Subcutaneous adipose tissue (tissue), 4 donors: ENCODE measurements around the gene ANKRD63. TPM values are rescaled to one million over a fixed set of nuclear protein-coding genes. Genes with fewer than 3 reads are reported as not detected.

Experiments used
- CTCF ChIP-seq: fragments of 450-650 bp; IDR thresholded peaks from one replicate; pipeline ENCODE4 v1.5.1; 2016; ENCODE audit warnings: low read depth, mild to moderate bottlenecking, control low read depth, antibody characterized with exemption, moderate library complexity
- total RNA-seq, 4 donors: library from RNA; depleted of rRNA; stranded (reverse); fragments of >200 nt; gene quantifications; one replicate each; pipeline ENCODE4 v1.1.0, GENCODE V29; 2016

The ANKRD63 gene
- total RNA-seq, 4 donors from 2014 or later: not detected

GRCh38 chr15:40306371-40306770, 23.5 kb upstream of the ANKRD63 start:
- TF ChIP-seq CTCF: no peak

GRCh38 chr15:40305281-40305680, 22.4 kb upstream of the ANKRD63 start:
- no peak for TF ChIP-seq CTCF

- no peak for TF ChIP-seq CTCF
These were observed 20.7 kb upstream of the ANKRD63 start for GRCh38 chr15:40303576-40303975.

GRCh38 chr15:40302981-40303380, 20.1 kb upstream of the ANKRD63 start:
- TF ChIP-seq CTCF: no peak

- no peak for TF ChIP-seq CTCF
These were observed 19.5 kb upstream of the ANKRD63 start for GRCh38 chr15:40302288-40302886.

- TF ChIP-seq CTCF: no peak
These were observed 18.8 kb upstream of the ANKRD63 start for GRCh38 chr15:40301467-40302179.

GRCh38 chr15:40300771-40301170, 17.9 kb upstream of the ANKRD63 start:
- TF ChIP-seq CTCF: no peak
